IMR-90 (cell line): ENCODE measurements around the gene PET100.

Source experiments
- CEBPB ChIP-seq: IDR thresholded peaks from 2 replicates; pipeline ENCODE4 v1.6.1; 2012; ENCODE audit warnings: low read depth, low read length, improper control_type of control experiment
- CHD1 ChIP-seq: IDR thresholded peaks from 2 replicates; pipeline ENCODE4 v1.6.1; 2012; ENCODE audit warnings: low read depth, low read length, improper control_type of control experiment
- CTCF ChIP-seq: conservative IDR thresholded peaks from 2 replicates; pipeline ENCODE4 v1.5.1; 2012; ENCODE audit warnings: mild to moderate bottlenecking, low read depth, low read length, improper control_type of control experiment
- MAFK ChIP-seq: IDR thresholded peaks from 2 replicates; pipeline ENCODE4 v1.6.1; 2012; ENCODE audit warnings: low read depth, low read length, improper control_type of control experiment
- MAZ ChIP-seq: IDR thresholded peaks from 2 replicates; pipeline ENCODE4 v1.6.1; 2012; ENCODE audit warnings: low read depth, mild to moderate bottlenecking, low read length, improper control_type of control experiment, moderate library complexity, borderline replicate concordance
- MXI1 ChIP-seq: IDR thresholded peaks from 2 replicates; pipeline ENCODE4 v1.6.1; 2012; ENCODE audit warnings: low read depth, mild to moderate bottlenecking, low read length, moderate library complexity, borderline replicate concordance
- NFE2L2 ChIP-seq: fragments of 150-350 bp; IDR thresholded peaks from 2 replicates; pipeline ENCODE4 v1.6.1; 2016; ENCODE audit warnings: low read depth, mild to moderate bottlenecking, low read length
- POLR2A ChIP-seq: IDR thresholded peaks from 2 replicates; pipeline ENCODE4 v1.6.1; 2012; ENCODE audit warnings: mild to moderate bottlenecking, low read depth, low read length
- RAD21 ChIP-seq: IDR thresholded peaks from 2 replicates; pipeline ENCODE4 v1.6.1; 2012; ENCODE audit warnings: low read length, improper control_type of control experiment
- RCOR1 ChIP-seq: IDR thresholded peaks from 2 replicates; pipeline ENCODE4 v1.6.1; 2012; ENCODE audit warnings: mild to moderate bottlenecking, low read length, improper control_type of control experiment; ENCODE audit not compliant: insufficient replicate concordance
- RFX5 ChIP-seq: IDR thresholded peaks from 2 replicates; pipeline ENCODE4 v1.8.0; 2012; ENCODE audit warnings: low read depth, mild to moderate bottlenecking, low read length, moderate library complexity
- SMC3 ChIP-seq: fragments of 150-350 bp; IDR thresholded peaks from 2 replicates; pipeline ENCODE4 v1.6.1; 2016; ENCODE audit warnings: low read depth, mild to moderate bottlenecking, antibody characterized with exemption, low read length, moderate library complexity
- TF ChIP-seq, protein P1 (sequence below): fragments of 150-350 bp; IDR thresholded peaks from 2 replicates; pipeline ENCODE4 v1.6.1; 2017; ENCODE audit warnings: mild to moderate bottlenecking, antibody characterized with exemption, low read length, low read depth

DNA sequence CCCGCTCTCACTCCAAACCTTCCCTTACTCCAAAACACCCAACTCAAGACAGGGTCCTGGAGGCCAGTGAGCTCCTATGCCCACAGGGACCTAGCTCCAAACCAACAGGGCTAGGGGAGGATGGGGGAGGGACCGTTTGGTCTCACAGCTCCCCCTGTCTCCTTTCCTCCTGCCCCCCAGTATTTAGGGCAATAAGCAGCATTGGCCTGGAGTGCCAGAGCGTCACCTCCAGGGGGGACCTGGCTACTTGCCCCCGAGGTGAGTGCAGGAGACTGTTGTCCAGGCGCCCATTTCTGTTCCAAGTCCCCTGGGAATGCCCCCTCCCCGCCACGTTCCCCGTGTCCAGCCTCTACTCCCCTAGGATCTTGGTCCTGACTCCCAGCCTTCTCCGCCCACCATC, 40.0 kb downstream of the PET100 start:
- no peak for TF ChIP-seq CTCF
- no peak for TF ChIP-seq RFX5
- TF ChIP-seq SMC3 = no peak
- TF ChIP-seq MXI1 = no peak
- no peak for TF ChIP-seq CHD1
- TF ChIP-seq POLR2A = no peak
- TF ChIP-seq MAFK = no peak
- no peak for TF ChIP-seq CEBPB
- TF ChIP-seq, protein P1, sequence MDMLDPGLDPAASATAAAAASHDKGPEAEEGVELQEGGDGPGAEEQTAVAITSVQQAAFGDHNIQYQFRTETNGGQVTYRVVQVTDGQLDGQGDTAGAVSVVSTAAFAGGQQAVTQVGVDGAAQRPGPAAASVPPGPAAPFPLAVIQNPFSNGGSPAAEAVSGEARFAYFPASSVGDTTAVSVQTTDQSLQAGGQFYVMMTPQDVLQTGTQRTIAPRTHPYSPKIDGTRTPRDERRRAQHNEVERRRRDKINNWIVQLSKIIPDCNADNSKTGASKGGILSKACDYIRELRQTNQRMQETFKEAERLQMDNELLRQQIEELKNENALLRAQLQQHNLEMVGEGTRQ = no peak
- no peak for TF ChIP-seq MAZ
- TF ChIP-seq RCOR1 = no peak
- no peak for TF ChIP-seq RAD21
- TF ChIP-seq NFE2L2 = no peak
